Tibial nerve (tissue), 3 donors: ENCODE data around the gene TNKS2.

ENCODE experiments used
- POLR2A ChIP-seq, 2 donors: fragments of 450-650 bp; IDR thresholded peaks; one replicate each; pipeline ENCODE4 v1.6.1; 2017; ENCODE audit warnings: antibody characterized with exemption in 2 of 2, mild to moderate bottlenecking in 2 of 2, moderate library complexity in 2 of 2
- TF ChIP-seq, protein P1 (sequence below), 5 experiments: fragments of 200-600 bp in 3 of 5; fragments of 450-650 bp in 2 of 5; sonication (generic) in 3 of 5; IDR thresholded peaks; one replicate each; pipeline ENCODE4 v1.5.1; 2016 to 2019; ENCODE audit warnings: antibody characterized with exemption in 5 of 5, mild to moderate bottlenecking in 3 of 5, moderate library complexity in 2 of 5

DNA sequence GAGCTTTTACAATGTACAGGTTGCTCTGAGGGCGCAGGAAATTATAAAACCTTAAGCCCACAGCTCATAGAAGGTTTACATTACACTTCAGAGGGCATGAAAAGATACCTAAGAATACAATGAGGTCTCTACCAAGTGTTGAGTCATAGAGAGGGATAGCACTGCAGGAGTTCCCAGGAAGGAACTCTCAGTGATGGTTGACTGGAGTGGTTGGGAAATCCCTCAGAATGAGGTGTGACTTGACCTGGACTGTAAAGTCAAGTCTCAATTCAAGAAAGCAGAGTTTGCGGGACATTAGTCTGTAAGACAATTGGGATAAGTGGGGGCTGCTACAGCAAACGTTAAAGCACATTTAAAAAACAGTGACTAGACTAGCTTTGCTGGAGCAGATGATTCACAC is 21.9 kb downstream of the TNKS2 start:
- TF ChIP-seq, protein P1, sequence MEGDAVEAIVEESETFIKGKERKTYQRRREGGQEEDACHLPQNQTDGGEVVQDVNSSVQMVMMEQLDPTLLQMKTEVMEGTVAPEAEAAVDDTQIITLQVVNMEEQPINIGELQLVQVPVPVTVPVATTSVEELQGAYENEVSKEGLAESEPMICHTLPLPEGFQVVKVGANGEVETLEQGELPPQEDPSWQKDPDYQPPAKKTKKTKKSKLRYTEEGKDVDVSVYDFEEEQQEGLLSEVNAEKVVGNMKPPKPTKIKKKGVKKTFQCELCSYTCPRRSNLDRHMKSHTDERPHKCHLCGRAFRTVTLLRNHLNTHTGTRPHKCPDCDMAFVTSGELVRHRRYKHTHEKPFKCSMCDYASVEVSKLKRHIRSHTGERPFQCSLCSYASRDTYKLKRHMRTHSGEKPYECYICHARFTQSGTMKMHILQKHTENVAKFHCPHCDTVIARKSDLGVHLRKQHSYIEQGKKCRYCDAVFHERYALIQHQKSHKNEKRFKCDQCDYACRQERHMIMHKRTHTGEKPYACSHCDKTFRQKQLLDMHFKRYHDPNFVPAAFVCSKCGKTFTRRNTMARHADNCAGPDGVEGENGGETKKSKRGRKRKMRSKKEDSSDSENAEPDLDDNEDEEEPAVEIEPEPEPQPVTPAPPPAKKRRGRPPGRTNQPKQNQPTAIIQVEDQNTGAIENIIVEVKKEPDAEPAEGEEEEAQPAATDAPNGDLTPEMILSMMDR (IDR thresholded peaks at IDR 0.05), result no peak
- TF ChIP-seq POLR2A (IDR thresholded peaks at IDR 0.05), result no peak
